Right lobe of liver (tissue), 6 donors: ENCODE measurements around the gene IMPDH1. TPM values are rescaled to one million over a fixed set of nuclear protein-coding genes. Genes with fewer than 3 reads are reported as not detected.

Experiments used
- ATAC-seq, 4 donors: fragments of 200-7000 bp; cut with Tn5 transposase; one replicate each; pipeline ENCODE4 v1.9.1; 2020; ENCODE audit warnings: mild to moderate bottlenecking in 4 of 4, moderate library complexity in 4 of 4
- DNase-seq, 3 donors: peaks; one replicate each; pipeline ENCODE4 v3.0.0-alpha.2; 2020
- H3K27ac ChIP-seq, 3 donors: fragments of 200-600 bp; one replicate each; pipeline ENCODE4 v1.8.0; 2022
- H3K27me3 ChIP-seq, 2 donors: fragments of 200-600 bp; one replicate each; pipeline ENCODE4 v1.8.0; 2022
- H3K36me3 ChIP-seq, 4 donors: fragments of 200-600 bp; sonication (generic) in 1 of 4; one replicate each; pipeline versions ENCODE4 v1.5.1 to v1.8.0; 2017 to 2022; ENCODE audit warnings: control low read depth in 1 of 4
- H3K4me1 ChIP-seq, 4 donors: fragments of 200-600 bp; sonication (generic) in 1 of 4; one replicate each; pipeline versions ENCODE4 v1.5.1 to v1.8.0; 2017 to 2022; ENCODE audit warnings: control low read depth in 1 of 4
- H3K4me3 ChIP-seq, 3 donors: fragments of 200-600 bp; one replicate each; pipeline ENCODE4 v1.8.0; 2022
- H3K9me3 ChIP-seq, 4 donors: fragments of 200-600 bp; sonication (generic) in 1 of 4; one replicate each; pipeline versions ENCODE4 v1.5.1 to v1.8.0; 2017 to 2022; ENCODE audit warnings: control low read depth in 1 of 4
- CTCF ChIP-seq, 4 donors: fragments of 200-600 bp in 3 of 4; fragments of 450-650 bp in 1 of 4; IDR thresholded peaks; one replicate each; pipeline versions ENCODE4 v1.5.1 to v1.8.0; 2016 to 2022; ENCODE audit warnings: antibody characterized with exemption in 4 of 4, mild to moderate bottlenecking in 2 of 4
- POLR2A ChIP-seq: fragments of 450-650 bp; IDR thresholded peaks from one replicate; pipeline ENCODE4 v1.6.1; 2017; ENCODE audit warnings: antibody characterized with exemption, mild to moderate bottlenecking
- WGBS: methylation state at CpG from one replicate; pipeline ENCODE4 v1.1.6; 2018; ENCODE audit warnings: low coverage, low lambda C conversion rate; ENCODE audit not compliant: insufficient coverage; ENCODE audit errors: missing lambda C conversion rate; 5-methylcytosine and 5-hydroxymethylcytosine counted together
- intact Hi-C, 2 donors: fragments of 100-400 bp; cut with DNase I; formaldehyde crosslinking; loops; one replicate each; pipeline versions ENCODE4 v1.11.2 to v1.14.1; 2022
- total RNA-seq, 6 experiments: library from RNA; depleted of rRNA in 2 of 6; stranded (reverse); fragments of >200 nt in 2 of 6; fragmentation: NEBNext Ultra II Directional in 3 of 6; extraction: Animal tissue kit (Norgen Biotek cat#: 25700) in 3 of 6; gene quantifications; one replicate each; pipeline versions ENCODE4 v1.1.0 to v1.2.4, GENCODE V29; 2016 to 2023
- donor health status: DM: no; HTN: yes; CAD: no.
- donor health status: DM: no; HTN: no; CAD: no.
- donor health status: DM: no; HTN: no; CAD: no.
- donor health status: DM: no; HTN: yes; CAD: no.
- donor health status: DM: no; HTN: yes; CAD: no.

The IMPDH1 gene
- total RNA-seq, 6 experiments from 2014 or later, result 3.0 to 9.8 (median 5.5) TPM

- no peak for TF ChIP-seq POLR2A
- no peak for TF ChIP-seq CTCF (IDR thresholded peaks at IDR 0.05)
- Histone ChIP-seq H3K27me3 (no peaks in the 10 kb centered on the region), H3K27ac (no peak within 1 kb of the TSS), H3K4me3 (peak within 1 kb of the TSS; percentile 36 to 55 (median 41)), H3K36me3 (no peaks in the 10 kb centered on the region), H3K4me1 (peaks cover 0 to 6% (median 0%) of the 10 kb centered on the region in 4 donors), H3K9me3 (no peaks in the 10 kb centered on the region)
- ATAC-seq, result peak; percentile 76 to 83 (median 81)
- intact Hi-C loops, result no loop called here
- 4% methylated on average over 9 of the region's 88 CpGs for WGBS
- peak in 2 of 3 donors; percentile 54 to 70 for DNase-seq
Observed at GRCh38 chr7:128361411-128362379, 48.1 kb downstream of the IMPDH1 start, which contains the start of gene PRRT4. Gene PRRT4 (minus strand): TSS chr7:128361690.

GRCh38 chr7:128360359-128360678 is 49.5 kb downstream of the IMPDH1 start:
- Histone ChIP-seq H3K9me3 (no peaks in the 10 kb centered on the region), H3K4me3 (no peak overlapping the region), H3K4me1 (peaks cover 0 to 6% (median 0%) of the 10 kb centered on the region in 4 donors), H3K27me3 (no peaks in the 10 kb centered on the region), H3K36me3 (no peaks in the 10 kb centered on the region), H3K27ac (no peak overlapping the region)
- intact Hi-C loops, result no loop called here
- 42% methylated on average over 6 of the region's 9 CpGs for WGBS
- DNase-seq (no peak), ATAC-seq (no peak)
- TF ChIP-seq CTCF (IDR thresholded peaks at IDR 0.05), result no peak

- DNase-seq, result no peak
- no peak for ATAC-seq
- WGBS, result 60% methylated on average over 1 of the region's 4 CpGs
- no peak overlapping the region for H3K27ac ChIP-seq
- H3K36me3 ChIP-seq, result no peaks in the 10 kb centered on the region
- H3K4me3 ChIP-seq, result no peak overlapping the region
- H3K27me3 ChIP-seq, result no peaks in the 10 kb centered on the region
- H3K4me1 ChIP-seq, result peaks cover 0 to 6% (median 0%) of the 10 kb centered on the region in 4 donors
- no peak for TF ChIP-seq CTCF (IDR thresholded peaks at IDR 0.05)
- TF ChIP-seq POLR2A, result no peak
- intact Hi-C loops, result no loop called here
- H3K9me3 ChIP-seq, result no peaks in the 10 kb centered on the region
Observed at GRCh38 chr7:128359939-128360338, 49.8 kb downstream of the IMPDH1 start.

GRCh38 chr7:128359336-128359735 is 50.4 kb downstream of the IMPDH1 start:
- ATAC-seq (no peak), DNase-seq (no peak)
- H3K36me3 ChIP-seq, result no peaks in the 10 kb centered on the region
- no peak overlapping the region for H3K27ac ChIP-seq
- H3K4me1 ChIP-seq, result peaks cover 0 to 6% (median 0%) of the 10 kb centered on the region in 4 donors
- no peak overlapping the region for H3K4me3 ChIP-seq
- H3K9me3 ChIP-seq, result no peaks in the 10 kb centered on the region
- no peaks in the 10 kb centered on the region for H3K27me3 ChIP-seq
- TF ChIP-seq POLR2A (no peak), CTCF (IDR thresholded peaks at IDR 0.05) (no peak)
- WGBS, result no CpG with 5 or more reads among the region's 12 CpGs
- intact Hi-C loops, result no loop called here
